GM06990 (cell line): ENCODE measurements around the gene QRFPR.
A peak's percentile ranks its signal among the peaks of the same experiment; 100 is the strongest.
"Not testable (repeated sequence)": the region's sequence is repeated elsewhere in the genome, so short reads cannot be mapped to it uniquely, and the experiment has no call there.

Experiments used
- DNase-seq: peaks from one replicate; pipeline ENCODE4 v3.0.0-alpha.2; 2011; ENCODE audit not compliant: insufficient read length; ENCODE audit errors: extremely low read depth
- H3K27me3 ChIP-seq: replicated peaks from 2 replicates; pipeline ENCODE4 v1.6.0; 2011; ENCODE audit warnings: low read length; ENCODE audit not compliant: control insufficient read depth, insufficient read depth
- H3K36me3 ChIP-seq: 2 replicates; pipeline ENCODE4 v1.5.1; 2011; ENCODE audit warnings: low read length; ENCODE audit not compliant: control insufficient read depth, insufficient read depth
- H3K4me3 ChIP-seq: replicated peaks from 2 replicates; pipeline ENCODE4 v1.5.1; 2011; ENCODE audit warnings: low read depth, mild to moderate bottlenecking, control low read depth, low read length
- CTCF ChIP-seq: IDR thresholded peaks from 2 replicates; pipeline ENCODE4 v1.5.1; 2011; ENCODE audit warnings: low read length, control low read depth, mild to moderate bottlenecking, inconsistent platforms; ENCODE audit not compliant: insufficient read depth, poor library complexity, severe bottlenecking

Gene QRFPR

GRCh38 chr4:121321466-121321865, 59.4 kb downstream of the QRFPR start:
- TF ChIP-seq CTCF = no peak
- H3K36me3 ChIP-seq = no peaks in the 10 kb centered on the region
- DNase-seq = no peak
- no peak overlapping the region for H3K4me3 ChIP-seq
- H3K27me3 ChIP-seq = no peaks in the 10 kb centered on the region

- H3K36me3 ChIP-seq = no peaks in the 10 kb centered on the region
- no peak for TF ChIP-seq CTCF
- no peak for DNase-seq
- H3K27me3 ChIP-seq = no peaks in the 10 kb centered on the region
- H3K4me3 ChIP-seq = no peak overlapping the region
Observed at GRCh38 chr4:121316091-121316490, 64.7 kb downstream of the QRFPR start.

DNA sequence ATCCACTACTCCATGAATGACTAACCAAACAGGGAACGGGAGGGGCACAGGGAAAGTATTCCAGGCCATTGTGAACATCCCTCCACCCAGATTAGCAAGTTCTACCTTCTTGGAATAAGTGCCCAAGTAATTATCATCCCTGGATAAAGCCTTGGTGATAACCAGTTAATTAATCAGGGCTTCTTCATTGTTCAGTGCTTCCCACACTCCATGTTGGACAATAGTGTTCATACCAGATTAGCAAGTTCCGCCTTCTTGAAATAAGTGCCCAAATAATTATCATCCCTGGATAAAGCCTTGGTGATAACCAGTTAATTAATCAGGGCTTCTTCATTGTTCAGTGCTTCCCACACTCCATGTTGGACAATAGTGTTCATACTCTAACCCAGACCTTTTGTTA, 67.4 kb downstream of the QRFPR start:
- DNase-seq, H3K4me3 ChIP-seq, H3K36me3 ChIP-seq, H3K27me3 ChIP-seq: not testable (repeated sequence)

DNA sequence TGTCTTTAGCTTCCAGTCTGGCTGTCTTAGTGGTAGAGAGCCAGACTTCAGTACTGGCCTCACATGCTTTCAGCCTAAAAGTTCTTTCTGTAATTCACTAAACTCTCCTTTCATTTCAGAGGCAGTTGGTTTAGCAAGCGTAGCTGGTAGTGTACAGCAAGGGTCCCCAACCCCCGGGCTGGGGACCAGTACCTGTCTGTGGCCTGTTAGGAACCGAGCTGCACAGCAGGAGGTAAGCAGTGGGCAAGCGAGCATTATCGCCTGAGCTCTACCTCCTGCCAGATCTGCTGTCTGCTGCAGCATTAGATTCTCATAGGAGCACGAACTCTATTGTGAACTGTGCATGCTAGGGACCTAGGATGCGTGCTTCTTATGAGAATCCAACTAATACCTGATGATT, 72.0 kb downstream of the QRFPR start:
- no peaks in the 10 kb centered on the region for H3K27me3 ChIP-seq
- DNase-seq = no peak
- no peak for TF ChIP-seq CTCF
- no peak overlapping the region for H3K4me3 ChIP-seq
- no peaks in the 10 kb centered on the region for H3K36me3 ChIP-seq

DNA sequence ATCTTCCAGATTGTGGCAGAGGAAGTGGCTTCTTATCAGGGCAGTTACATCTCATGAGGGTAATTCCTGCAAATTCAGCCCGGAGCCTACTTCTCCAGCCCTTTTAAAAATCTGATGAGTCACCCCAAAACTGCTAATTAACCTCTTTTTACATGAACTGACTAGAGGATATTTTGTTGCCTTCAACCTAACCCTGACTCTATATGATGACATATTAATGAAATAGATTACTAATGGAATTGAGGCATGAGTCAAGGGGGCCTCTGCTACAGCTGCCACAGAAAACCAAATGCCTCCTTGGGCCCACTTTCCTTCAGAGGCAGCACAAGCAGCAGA, 72.5 kb downstream of the QRFPR start:
- DNase-seq = peak; percentile 15
- TF ChIP-seq CTCF = no peak
- H3K36me3 ChIP-seq = no peaks in the 10 kb centered on the region
- H3K4me3 ChIP-seq = no peak overlapping the region
- no peaks in the 10 kb centered on the region for H3K27me3 ChIP-seq

DNA sequence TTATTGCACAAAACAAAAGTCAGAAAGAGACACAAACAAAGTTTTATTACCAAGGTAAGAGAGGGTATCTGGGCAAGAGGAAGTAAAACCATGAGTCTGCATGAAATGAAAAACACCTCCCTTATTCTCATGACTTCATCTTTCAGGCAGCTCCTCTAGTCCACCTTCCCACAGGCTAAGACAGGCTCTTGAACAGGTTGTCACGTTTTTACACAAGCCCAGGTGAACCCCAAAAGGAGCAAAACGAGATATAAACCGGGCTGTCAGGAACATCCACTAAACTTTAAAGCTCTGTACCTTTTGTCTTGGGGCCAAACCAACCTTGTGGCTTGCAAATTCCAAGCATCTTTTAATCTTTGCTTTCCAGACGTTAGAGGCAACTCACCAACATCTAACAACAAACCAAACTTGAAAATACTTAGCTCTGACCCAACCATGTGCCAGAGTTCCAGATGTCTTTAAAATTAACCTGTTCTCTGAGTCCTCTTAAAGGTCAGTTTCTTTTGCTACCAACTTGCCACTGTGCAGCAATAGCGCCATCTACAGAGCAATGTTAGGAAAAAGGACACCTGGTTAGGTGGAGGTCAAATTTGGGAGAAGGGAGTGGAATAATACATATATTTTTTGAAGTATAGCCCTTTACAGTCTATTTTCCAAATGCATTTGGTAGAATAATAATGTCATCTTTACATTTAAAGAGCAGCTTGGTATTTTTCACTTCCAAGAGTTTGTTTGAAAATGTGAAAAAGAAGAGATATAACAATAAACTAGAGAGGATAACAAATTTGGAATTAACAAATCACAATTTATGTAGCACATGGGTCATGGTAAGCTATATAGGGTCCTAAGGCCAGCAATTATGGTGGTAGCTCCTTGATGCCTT, 73.1 kb downstream of the QRFPR start:
- no peak overlapping the region for H3K4me3 ChIP-seq
- H3K27me3 ChIP-seq = no peaks in the 10 kb centered on the region
- TF ChIP-seq CTCF = peak; percentile 84
- no peaks in the 10 kb centered on the region for H3K36me3 ChIP-seq
- peak; percentile 53 for DNase-seq
